ENCODE measurements around the gene SLCO4A1. TPM values are rescaled to one million over a fixed set of nuclear protein-coding genes. Genes with fewer than 3 reads are reported as not detected.

The SLCO4A1 gene
- total RNA-seq, 1 experiment from 2014 or later: 27.0 TPM

GRCh38 chr20:62657589-62657942 lies 15.3 kb downstream of the SLCO4A1 start:
- Mint-ChIP-seq H3K4me1 (ENCODE audit: insufficient read depth, unreplicated experiment) (peaks cover 13% of the 10 kb centered on the region), H3K4me3 (ENCODE audit: unreplicated experiment) (no peak overlapping the region), H3K27me3 (ENCODE audit: insufficient read depth, unreplicated experiment) (no peaks in the 10 kb centered on the region), H3K36me3 (ENCODE audit: insufficient read depth, unreplicated experiment) (peaks cover 24% of the 10 kb centered on the region), H3K9me3 (ENCODE audit: unreplicated experiment) (no peaks in the 10 kb centered on the region), H3K27ac (ENCODE audit: low read depth, unreplicated experiment) (no peak overlapping the region)
- no peak for DNase-seq (ENCODE audit: unreplicated experiment)
- TF ChIP-seq, protein P1, sequence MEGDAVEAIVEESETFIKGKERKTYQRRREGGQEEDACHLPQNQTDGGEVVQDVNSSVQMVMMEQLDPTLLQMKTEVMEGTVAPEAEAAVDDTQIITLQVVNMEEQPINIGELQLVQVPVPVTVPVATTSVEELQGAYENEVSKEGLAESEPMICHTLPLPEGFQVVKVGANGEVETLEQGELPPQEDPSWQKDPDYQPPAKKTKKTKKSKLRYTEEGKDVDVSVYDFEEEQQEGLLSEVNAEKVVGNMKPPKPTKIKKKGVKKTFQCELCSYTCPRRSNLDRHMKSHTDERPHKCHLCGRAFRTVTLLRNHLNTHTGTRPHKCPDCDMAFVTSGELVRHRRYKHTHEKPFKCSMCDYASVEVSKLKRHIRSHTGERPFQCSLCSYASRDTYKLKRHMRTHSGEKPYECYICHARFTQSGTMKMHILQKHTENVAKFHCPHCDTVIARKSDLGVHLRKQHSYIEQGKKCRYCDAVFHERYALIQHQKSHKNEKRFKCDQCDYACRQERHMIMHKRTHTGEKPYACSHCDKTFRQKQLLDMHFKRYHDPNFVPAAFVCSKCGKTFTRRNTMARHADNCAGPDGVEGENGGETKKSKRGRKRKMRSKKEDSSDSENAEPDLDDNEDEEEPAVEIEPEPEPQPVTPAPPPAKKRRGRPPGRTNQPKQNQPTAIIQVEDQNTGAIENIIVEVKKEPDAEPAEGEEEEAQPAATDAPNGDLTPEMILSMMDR (IDR thresholded peaks at IDR 0.05; ENCODE audit: unreplicated experiment): no peak
- ChIA-PET CTCF (interaction anchor here (3.5 kb wide), 1 partner anchor 151 kb away, joined by 12 read pairs; no protein-coding TSS in a partner anchor), POLR2A (no interaction called here)
- intact Hi-C loops (cut with micrococcal nuclease): loop anchor here (10.0 kb wide), 1 partner anchor 47 kb away; the partner anchor contains the start of gene NTSR1
- no TSS peak for BruUV-seq (replicated peaks)

DNA sequence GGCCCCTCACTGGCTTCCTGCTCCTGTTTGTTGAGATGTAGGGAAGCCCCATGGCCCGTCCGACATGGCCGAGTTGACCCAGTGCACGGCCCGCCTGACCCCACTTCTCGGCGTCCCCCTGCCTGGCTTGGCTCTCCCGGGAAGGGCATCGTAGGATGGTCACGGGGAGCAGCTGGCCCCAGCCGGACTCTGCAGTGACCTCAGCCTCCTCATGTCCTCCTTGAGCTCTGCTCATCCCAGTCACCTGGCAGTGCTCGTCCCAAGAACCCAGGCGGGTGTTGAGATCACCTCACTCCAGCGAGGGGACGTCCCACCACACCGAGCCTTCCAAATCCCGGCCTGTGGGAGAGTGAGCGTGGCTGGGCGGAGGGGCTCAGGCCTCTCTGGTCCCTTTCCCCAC lies 15.7 kb downstream of the SLCO4A1 start:
- H3K9me3 Mint-ChIP-seq (ENCODE audit: unreplicated experiment): no peaks in the 10 kb centered on the region
- no TSS peak for BruUV-seq (replicated peaks)
- CTCF ChIA-PET: no interaction called here
- DNase-seq (ENCODE audit: unreplicated experiment): no peak
- POLR2A ChIA-PET: no interaction called here
- no peak overlapping the region for H3K4me3 Mint-ChIP-seq (ENCODE audit: unreplicated experiment)
- peaks cover 12% of the 10 kb centered on the region for H3K4me1 Mint-ChIP-seq (ENCODE audit: insufficient read depth, unreplicated experiment)
- no peak overlapping the region for H3K27ac Mint-ChIP-seq (ENCODE audit: low read depth, unreplicated experiment)
- intact Hi-C loops (cut with micrococcal nuclease): loop anchor here (10.0 kb wide), 1 partner anchor 47 kb away; the partner anchor contains the start of gene NTSR1
- TF ChIP-seq, protein P1 (IDR thresholded peaks at IDR 0.05; ENCODE audit: unreplicated experiment): no peak
- peaks cover 24% of the 10 kb centered on the region for H3K36me3 Mint-ChIP-seq (ENCODE audit: insufficient read depth, unreplicated experiment)
- no peaks in the 10 kb centered on the region for H3K27me3 Mint-ChIP-seq (ENCODE audit: insufficient read depth, unreplicated experiment)

DNA sequence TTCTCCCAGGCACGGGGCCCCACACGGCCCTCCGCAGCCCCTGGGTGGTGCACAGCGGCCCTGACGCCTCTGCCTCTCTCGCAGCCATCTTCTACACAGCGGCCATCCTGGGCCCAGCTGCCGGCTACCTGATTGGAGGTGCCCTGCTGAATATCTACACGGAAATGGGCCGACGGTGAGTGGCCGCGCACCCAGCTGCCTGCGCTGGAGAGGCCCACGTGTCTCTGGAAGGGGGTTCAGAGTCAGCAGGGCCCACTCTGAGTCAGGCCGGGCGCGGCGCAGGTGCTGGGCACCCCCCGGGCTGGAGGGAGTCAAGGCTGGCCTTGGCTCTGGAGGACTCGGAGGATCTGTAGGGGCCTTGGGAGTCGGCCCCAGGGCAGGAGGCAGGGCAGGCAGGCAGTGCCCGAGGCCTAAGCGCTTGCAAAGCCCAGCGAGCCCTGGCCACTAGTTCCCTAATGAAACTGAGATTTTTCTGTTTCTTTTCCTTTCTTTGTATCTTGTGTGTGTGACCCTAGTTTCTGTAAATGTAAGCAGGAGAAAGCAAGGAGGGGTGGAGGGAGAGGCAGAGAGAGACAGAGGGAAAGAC lies 16.4 kb downstream of the SLCO4A1 start:
- ChIA-PET CTCF (no interaction called here), POLR2A (no interaction called here)
- DNase-seq (ENCODE audit: unreplicated experiment): no peak
- Mint-ChIP-seq H3K4me3 (ENCODE audit: unreplicated experiment) (no peak overlapping the region), H3K27me3 (ENCODE audit: insufficient read depth, unreplicated experiment) (no peaks in the 10 kb centered on the region), H3K4me1 (ENCODE audit: insufficient read depth, unreplicated experiment) (peaks cover 12% of the 10 kb centered on the region), H3K27ac (ENCODE audit: low read depth, unreplicated experiment) (no peak overlapping the region), H3K9me3 (ENCODE audit: unreplicated experiment) (no peaks in the 10 kb centered on the region), H3K36me3 (ENCODE audit: insufficient read depth, unreplicated experiment) (peaks cover 24% of the 10 kb centered on the region)
- intact Hi-C loops (cut with micrococcal nuclease): loop anchor here (10.0 kb wide), 1 partner anchor 46 kb away; the partner anchor contains the start of gene NTSR1
- no TSS peak for BruUV-seq (replicated peaks)
- TF ChIP-seq, protein P1 (IDR thresholded peaks at IDR 0.05; ENCODE audit: unreplicated experiment): no peak

- TF ChIP-seq, protein P1 (IDR thresholded peaks at IDR 0.05; ENCODE audit: unreplicated experiment): no peak
- Mint-ChIP-seq H3K4me3 (ENCODE audit: unreplicated experiment) (no peak overlapping the region), H3K9me3 (ENCODE audit: unreplicated experiment) (no peaks in the 10 kb centered on the region), H3K4me1 (ENCODE audit: insufficient read depth, unreplicated experiment) (peaks cover 7% of the 10 kb centered on the region), H3K27ac (ENCODE audit: low read depth, unreplicated experiment) (no peak overlapping the region), H3K27me3 (ENCODE audit: insufficient read depth, unreplicated experiment) (no peaks in the 10 kb centered on the region), H3K36me3 (ENCODE audit: insufficient read depth, unreplicated experiment) (peaks cover 27% of the 10 kb centered on the region)
- ChIA-PET POLR2A (no interaction called here), CTCF (interaction anchor here (0.7 to 0.9 kb wide), 2 partner anchors 9 to 151 kb away, joined by 3 read pairs; no protein-coding TSS in a partner anchor)
- intact Hi-C loops (cut with micrococcal nuclease): loop anchor here (10.0 kb wide), 1 partner anchor 45 kb away; the partner anchor contains the start of gene NTSR1
- no TSS peak for BruUV-seq (replicated peaks)
- no peak for DNase-seq (ENCODE audit: unreplicated experiment)
Observed at GRCh38 chr20:62659488-62660239, 17.4 kb downstream of the SLCO4A1 start.
